MM.1S (cell line): Measurements from ENCODE around the gene MAPK6.

ENCODE experiments used
- CTCF ChIP-seq: fragments of 300-600 bp; sonication (generic); IDR thresholded peaks from 2 replicates; pipeline ENCODE4 v1.5.1; 2016; ENCODE audit warnings: antibody characterized with exemption, low read length, mixed read lengths
- EZH2 ChIP-seq: fragments of 300-600 bp; sonication (generic); optimal IDR thresholded peaks from 2 replicates; pipeline ENCODE3; 2017; ENCODE audit warnings: low read depth, mild to moderate bottlenecking, antibody characterized with exemption, low read length, mixed read lengths
- EZH2phosphoT487 ChIP-seq: fragments of 300-600 bp; sonication (generic); IDR thresholded peaks from 2 replicates; pipeline ENCODE4 v1.6.1; 2018; ENCODE audit warnings: antibody characterized with exemption, low read length

GRCh38 chr15:52113708-52114107 lies 94.7 kb downstream of the MAPK6 start:
- TF ChIP-seq CTCF = no peak
- no peak for TF ChIP-seq EZH2phosphoT487
- TF ChIP-seq EZH2 = no peak
